Endothelial cell of umbilical vein (primary cell): ENCODE results near the gene IRF5.

Experiments
- EZH2 ChIP-seq: IDR thresholded peaks from 2 replicates; pipeline ENCODE4 v1.6.1; 2012; ENCODE audit warnings: borderline replicate concordance, low read depth, mild to moderate bottlenecking, moderate library complexity, low read length, inconsistent platforms; ENCODE audit not compliant: severe bottlenecking
- FOS ChIP-seq: IDR thresholded peaks from 2 replicates; pipeline ENCODE4 v1.6.1; 2011; ENCODE audit warnings: mild to moderate bottlenecking, low read length, moderate library complexity, borderline replicate concordance; ENCODE audit not compliant: insufficient read depth
- POLR2A ChIP-seq: IDR thresholded peaks from 2 replicates; pipeline ENCODE4 v1.6.1; 2012; ENCODE audit warnings: low read depth, mild to moderate bottlenecking, control low read depth, low read length
- POLR2AphosphoS5 ChIP-seq: IDR thresholded peaks from 2 replicates; pipeline ENCODE4 v1.6.1; 2012; ENCODE audit warnings: low read depth, mild to moderate bottlenecking, control low read depth, low read length, moderate library complexity; ENCODE audit not compliant: insufficient read depth
- TF ChIP-seq, protein P1 (sequence below), 2 donors: IDR thresholded peaks; 1 replicate in 1 of 2; 2 replicates in 1 of 2; pipeline ENCODE4 v1.5.1; 2011; ENCODE audit warnings: low read length in 2 of 2, mild to moderate bottlenecking in 2 of 2, moderate library complexity in 2 of 2, control low read depth in 1 of 2, inconsistent platforms in 1 of 2, low read depth in 1 of 2; ENCODE audit not compliant: insufficient read depth in 1 of 2; ENCODE audit errors: extremely low read depth in 1 of 2
- TF ChIP-seq, protein P2 (sequence below): IDR thresholded peaks from 2 replicates; pipeline ENCODE4 v1.6.1; 2011; ENCODE audit not compliant: insufficient read depth, insufficient read length

DNA sequence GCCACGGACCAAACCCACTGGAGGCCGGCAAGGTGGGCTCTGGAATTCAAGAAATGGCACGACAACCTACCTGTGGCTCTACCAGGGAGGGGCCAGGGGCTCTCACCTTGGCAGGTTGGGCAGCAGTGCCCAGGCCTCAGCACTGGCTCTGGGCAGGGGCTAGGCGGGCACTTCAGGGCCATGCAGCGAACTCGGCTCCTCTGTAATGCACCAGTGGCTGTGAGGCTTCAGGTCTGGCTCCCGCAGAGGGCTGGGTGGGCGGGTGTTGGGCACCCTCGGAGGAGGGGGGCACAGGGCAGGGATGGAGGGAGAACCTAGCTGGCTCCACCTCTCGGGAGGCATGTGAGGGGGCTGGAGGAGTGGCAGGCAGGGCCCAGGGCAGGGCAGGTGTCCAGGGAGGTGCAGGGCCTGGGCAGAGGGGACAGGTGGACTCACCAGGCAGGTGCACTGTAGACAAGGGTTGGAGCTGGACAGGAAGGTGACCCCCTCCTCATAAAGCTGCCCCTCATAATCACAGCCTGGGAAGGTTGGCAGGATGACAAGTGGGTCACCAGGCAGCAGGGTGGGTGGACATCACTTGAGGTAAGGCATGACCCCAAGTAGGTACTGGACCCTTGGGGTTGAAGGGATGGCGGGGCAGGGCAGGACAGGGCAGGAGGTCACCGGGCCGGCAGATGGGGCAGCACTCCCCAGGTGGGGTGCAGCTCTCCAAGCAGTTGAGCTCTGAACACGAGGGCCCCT is 33.9 kb upstream of the IRF5 start:
- TF ChIP-seq EZH2 = no peak
- TF ChIP-seq, protein P1, sequence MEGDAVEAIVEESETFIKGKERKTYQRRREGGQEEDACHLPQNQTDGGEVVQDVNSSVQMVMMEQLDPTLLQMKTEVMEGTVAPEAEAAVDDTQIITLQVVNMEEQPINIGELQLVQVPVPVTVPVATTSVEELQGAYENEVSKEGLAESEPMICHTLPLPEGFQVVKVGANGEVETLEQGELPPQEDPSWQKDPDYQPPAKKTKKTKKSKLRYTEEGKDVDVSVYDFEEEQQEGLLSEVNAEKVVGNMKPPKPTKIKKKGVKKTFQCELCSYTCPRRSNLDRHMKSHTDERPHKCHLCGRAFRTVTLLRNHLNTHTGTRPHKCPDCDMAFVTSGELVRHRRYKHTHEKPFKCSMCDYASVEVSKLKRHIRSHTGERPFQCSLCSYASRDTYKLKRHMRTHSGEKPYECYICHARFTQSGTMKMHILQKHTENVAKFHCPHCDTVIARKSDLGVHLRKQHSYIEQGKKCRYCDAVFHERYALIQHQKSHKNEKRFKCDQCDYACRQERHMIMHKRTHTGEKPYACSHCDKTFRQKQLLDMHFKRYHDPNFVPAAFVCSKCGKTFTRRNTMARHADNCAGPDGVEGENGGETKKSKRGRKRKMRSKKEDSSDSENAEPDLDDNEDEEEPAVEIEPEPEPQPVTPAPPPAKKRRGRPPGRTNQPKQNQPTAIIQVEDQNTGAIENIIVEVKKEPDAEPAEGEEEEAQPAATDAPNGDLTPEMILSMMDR (IDR thresholded peaks at IDR 0.05; ENCODE audit: extremely low read depth in 1 of 2, insufficient read depth in 1 of 2, low read depth in 1 of 2, low read length in 2 of 2) = no peak
- no peak for TF ChIP-seq POLR2A
- TF ChIP-seq FOS = no peak
- TF ChIP-seq POLR2AphosphoS5 = no peak
- TF ChIP-seq, protein P2, sequence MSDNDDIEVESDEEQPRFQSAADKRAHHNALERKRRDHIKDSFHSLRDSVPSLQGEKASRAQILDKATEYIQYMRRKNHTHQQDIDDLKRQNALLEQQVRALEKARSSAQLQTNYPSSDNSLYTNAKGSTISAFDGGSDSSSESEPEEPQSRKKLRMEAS = no peak
